CD4-positive, alpha-beta T cell treated with Interleukin-12 subunit alpha and Interleukin-12 subunit beta, for 1 hour (primary cell): ENCODE measurements around the gene RRM1.
"Not testable (repeated sequence)": the region's sequence is repeated elsewhere in the genome, so short reads cannot be mapped to it uniquely, and the experiment has no call there.

ENCODE experiments used
- DNase-seq: peaks from one replicate; pipeline ENCODE4 v3.0.0-alpha.2; 2020

Gene RRM1

GRCh38 chr11:4094348-4095291 is at the start of gene RRM1:
Gene RRM1 (plus strand): TSS chr11:4094799. CDS start chr11:4095013, 214 bp downstream.
- DNase-seq, result peak; percentile 94

- DNase-seq, result no peak
Measured at GRCh38 chr11:4044976-4045646, 49.5 kb upstream of the RRM1 start.

GRCh38 chr11:4048340-4048739 is 46.3 kb upstream of the RRM1 start:
- DNase-seq, result no peak

GRCh38 chr11:4049006-4049405 is 45.6 kb upstream of the RRM1 start:
- DNase-seq, result no peak

GRCh38 chr11:4050138-4050537 is 44.5 kb upstream of the RRM1 start:
- DNase-seq, result no peak

- not testable (repeated sequence) for DNase-seq
Measured at GRCh38 chr11:4053200-4053599, 41.4 kb upstream of the RRM1 start.

- DNase-seq, result no peak
Measured at GRCh38 chr11:4054643-4055042, 40.0 kb upstream of the RRM1 start.

- no peak for DNase-seq
Measured at GRCh38 chr11:4059424-4059823, 35.2 kb upstream of the RRM1 start.

- DNase-seq, result no peak
Measured at GRCh38 chr11:4060182-4060923, 34.2 kb upstream of the RRM1 start.

GRCh38 chr11:4061700-4062099 is 32.9 kb upstream of the RRM1 start:
- DNase-seq, result no peak

GRCh38 chr11:4063348-4063747 is 31.3 kb upstream of the RRM1 start:
- no peak for DNase-seq

- no peak for DNase-seq
Measured at GRCh38 chr11:4064278-4064955, 30.2 kb upstream of the RRM1 start.

GRCh38 chr11:4065086-4065485 is 29.5 kb upstream of the RRM1 start:
- DNase-seq, result no peak

- no peak for DNase-seq
Measured at GRCh38 chr11:4065601-4066377, 28.8 kb upstream of the RRM1 start.

GRCh38 chr11:4066910-4067309 is 27.7 kb upstream of the RRM1 start:
- DNase-seq, result no peak

GRCh38 chr11:4068962-4069361 is 25.6 kb upstream of the RRM1 start:
- DNase-seq, result no peak

GRCh38 chr11:4071325-4071724 is 23.3 kb upstream of the RRM1 start:
- no peak for DNase-seq

- DNase-seq, result no peak
Measured at GRCh38 chr11:4071914-4072313, 22.7 kb upstream of the RRM1 start.

GRCh38 chr11:4072668-4073285 is 21.8 kb upstream of the RRM1 start:
- DNase-seq, result peak; percentile 82

GRCh38 chr11:4074266-4074665 is 20.3 kb upstream of the RRM1 start:
- no peak for DNase-seq

GRCh38 chr11:4076774-4077173 is 17.8 kb upstream of the RRM1 start:
- no peak for DNase-seq

- DNase-seq, result no peak
Measured at GRCh38 chr11:4083198-4083597, 11.4 kb upstream of the RRM1 start.
